ENCODE measurements around the gene TOP1. TPM values are rescaled to one million over a fixed set of nuclear protein-coding genes. Genes with fewer than 3 reads are reported as not detected.

The TOP1 gene
- total RNA-seq, 1 experiment from 2014 or later: 81.8 TPM

DNA sequence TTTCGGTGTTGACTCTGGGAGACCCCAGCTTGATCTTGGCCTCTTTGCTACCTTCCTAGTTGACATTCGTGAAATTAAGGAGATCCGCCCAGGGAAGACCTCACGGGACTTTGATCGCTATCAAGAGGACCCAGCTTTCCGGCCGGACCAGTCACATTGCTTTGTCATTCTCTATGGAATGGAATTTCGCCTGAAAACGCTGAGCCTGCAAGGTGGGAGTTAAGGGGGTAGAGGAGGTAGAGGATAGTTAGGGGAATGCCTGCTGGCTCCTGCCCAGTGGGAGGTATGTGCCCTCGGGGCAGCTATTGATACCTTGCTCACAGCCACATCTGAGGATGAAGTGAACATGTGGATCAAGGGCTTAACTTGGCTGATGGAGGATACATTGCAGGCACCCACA is 130.9 kb downstream of the TOP1 start (continued):
- TF ChIP-seq, protein P1, sequence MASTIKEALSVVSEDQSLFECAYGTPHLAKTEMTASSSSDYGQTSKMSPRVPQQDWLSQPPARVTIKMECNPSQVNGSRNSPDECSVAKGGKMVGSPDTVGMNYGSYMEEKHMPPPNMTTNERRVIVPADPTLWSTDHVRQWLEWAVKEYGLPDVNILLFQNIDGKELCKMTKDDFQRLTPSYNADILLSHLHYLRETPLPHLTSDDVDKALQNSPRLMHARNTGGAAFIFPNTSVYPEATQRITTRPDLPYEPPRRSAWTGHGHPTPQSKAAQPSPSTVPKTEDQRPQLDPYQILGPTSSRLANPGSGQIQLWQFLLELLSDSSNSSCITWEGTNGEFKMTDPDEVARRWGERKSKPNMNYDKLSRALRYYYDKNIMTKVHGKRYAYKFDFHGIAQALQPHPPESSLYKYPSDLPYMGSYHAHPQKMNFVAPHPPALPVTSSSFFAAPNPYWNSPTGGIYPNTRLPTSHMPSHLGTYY (CRISPR knock-in tag; IDR thresholded peaks at IDR 0.05): no peak
- TF ChIP-seq TEAD1 (CRISPR knock-in tag; IDR thresholded peaks at IDR 0.05) (no peak), SP1 (CRISPR knock-in tag; conservative IDR thresholded peaks at IDR 0.05) (no peak), IRF2 (CRISPR knock-in tag; IDR thresholded peaks at IDR 0.05; ENCODE audit: borderline replicate concordance, low read depth) (no peak), OVOL2 (CRISPR knock-in tag; IDR thresholded peaks at IDR 0.05; ENCODE audit: borderline replicate concordance) (no peak), MYBL2 (CRISPR knock-in tag; IDR thresholded peaks at IDR 0.05) (no peak), ZNF138 (CRISPR knock-in tag; conservative IDR thresholded peaks at IDR 0.05) (no peak), NFATC4 (CRISPR knock-in tag; IDR thresholded peaks at IDR 0.05) (no peak)
- TF ChIP-seq, protein P2, sequence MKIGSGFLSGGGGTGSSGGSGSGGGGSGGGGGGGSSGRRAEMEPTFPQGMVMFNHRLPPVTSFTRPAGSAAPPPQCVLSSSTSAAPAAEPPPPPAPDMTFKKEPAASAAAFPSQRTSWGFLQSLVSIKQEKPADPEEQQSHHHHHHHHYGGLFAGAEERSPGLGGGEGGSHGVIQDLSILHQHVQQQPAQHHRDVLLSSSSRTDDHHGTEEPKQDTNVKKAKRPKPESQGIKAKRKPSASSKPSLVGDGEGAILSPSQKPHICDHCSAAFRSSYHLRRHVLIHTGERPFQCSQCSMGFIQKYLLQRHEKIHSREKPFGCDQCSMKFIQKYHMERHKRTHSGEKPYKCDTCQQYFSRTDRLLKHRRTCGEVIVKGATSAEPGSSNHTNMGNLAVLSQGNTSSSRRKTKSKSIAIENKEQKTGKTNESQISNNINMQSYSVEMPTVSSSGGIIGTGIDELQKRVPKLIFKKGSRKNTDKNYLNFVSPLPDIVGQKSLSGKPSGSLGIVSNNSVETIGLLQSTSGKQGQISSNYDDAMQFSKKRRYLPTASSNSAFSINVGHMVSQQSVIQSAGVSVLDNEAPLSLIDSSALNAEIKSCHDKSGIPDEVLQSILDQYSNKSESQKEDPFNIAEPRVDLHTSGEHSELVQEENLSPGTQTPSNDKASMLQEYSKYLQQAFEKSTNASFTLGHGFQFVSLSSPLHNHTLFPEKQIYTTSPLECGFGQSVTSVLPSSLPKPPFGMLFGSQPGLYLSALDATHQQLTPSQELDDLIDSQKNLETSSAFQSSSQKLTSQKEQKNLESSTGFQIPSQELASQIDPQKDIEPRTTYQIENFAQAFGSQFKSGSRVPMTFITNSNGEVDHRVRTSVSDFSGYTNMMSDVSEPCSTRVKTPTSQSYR (CRISPR knock-in tag; IDR thresholded peaks at IDR 0.05): no peak
- TF ChIP-seq, protein P3, sequence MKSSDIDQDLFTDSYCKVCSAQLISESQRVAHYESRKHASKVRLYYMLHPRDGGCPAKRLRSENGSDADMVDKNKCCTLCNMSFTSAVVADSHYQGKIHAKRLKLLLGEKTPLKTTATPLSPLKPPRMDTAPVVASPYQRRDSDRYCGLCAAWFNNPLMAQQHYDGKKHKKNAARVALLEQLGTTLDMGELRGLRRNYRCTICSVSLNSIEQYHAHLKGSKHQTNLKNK (CRISPR knock-in tag; IDR thresholded peaks at IDR 0.05): no peak

DNA sequence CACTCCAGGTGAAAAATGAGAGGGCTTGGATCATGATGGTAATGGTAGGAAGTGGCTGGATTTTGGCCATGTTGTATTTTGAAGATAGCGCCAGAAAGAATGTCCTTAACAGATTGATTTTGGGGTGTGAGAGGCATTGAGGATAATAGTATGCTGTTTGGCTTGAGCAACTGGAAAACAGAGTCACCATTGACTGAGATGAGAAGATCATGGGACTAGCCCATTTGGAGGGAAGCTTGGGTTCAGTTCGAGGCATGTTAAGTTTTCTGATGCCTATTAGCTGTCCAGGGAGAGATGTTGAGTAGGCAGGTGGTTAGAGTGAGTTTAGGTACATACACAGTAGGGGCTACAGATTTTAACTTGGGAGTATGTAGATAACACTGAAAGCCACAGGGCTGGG is 132.1 kb downstream of the TOP1 start:
- CTCF ChIA-PET: interaction anchor here (1.2 to 2.1 kb wide), 2 partner anchors 12 to 25 kb away, joined by 4 to 8 read pairs; no protein-coding TSS in a partner anchor
- peaks cover 25% of the 10 kb centered on the region for H3K4me1 Mint-ChIP-seq
- H3K9me3 Mint-ChIP-seq: no peaks in the 10 kb centered on the region
- peak overlapping the region; percentile 9; the same call in 1 of the 2 replicates for H3K27ac Mint-ChIP-seq
- H3K4me3 Mint-ChIP-seq: no peak overlapping the region
- POLR2A ChIA-PET: no interaction called here
- no peaks in the 10 kb centered on the region for H3K27me3 Mint-ChIP-seq (ENCODE audit: low read depth)
- peaks cover 54% of the 10 kb centered on the region for H3K36me3 Mint-ChIP-seq
- TF ChIP-seq TP53 (CRISPR knock-in tag; IDR thresholded peaks at IDR 0.05) (no peak), TCF7 (CRISPR knock-in tag; IDR thresholded peaks at IDR 0.05; ENCODE audit: low read depth) (no peak)
- TF ChIP-seq, protein P4, sequence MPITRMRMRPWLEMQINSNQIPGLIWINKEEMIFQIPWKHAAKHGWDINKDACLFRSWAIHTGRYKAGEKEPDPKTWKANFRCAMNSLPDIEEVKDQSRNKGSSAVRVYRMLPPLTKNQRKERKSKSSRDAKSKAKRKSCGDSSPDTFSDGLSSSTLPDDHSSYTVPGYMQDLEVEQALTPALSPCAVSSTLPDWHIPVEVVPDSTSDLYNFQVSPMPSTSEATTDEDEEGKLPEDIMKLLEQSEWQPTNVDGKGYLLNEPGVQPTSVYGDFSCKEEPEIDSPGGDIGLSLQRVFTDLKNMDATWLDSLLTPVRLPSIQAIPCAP (CRISPR knock-in tag; IDR thresholded peaks at IDR 0.05): no peak
- TF ChIP-seq, protein P5, sequence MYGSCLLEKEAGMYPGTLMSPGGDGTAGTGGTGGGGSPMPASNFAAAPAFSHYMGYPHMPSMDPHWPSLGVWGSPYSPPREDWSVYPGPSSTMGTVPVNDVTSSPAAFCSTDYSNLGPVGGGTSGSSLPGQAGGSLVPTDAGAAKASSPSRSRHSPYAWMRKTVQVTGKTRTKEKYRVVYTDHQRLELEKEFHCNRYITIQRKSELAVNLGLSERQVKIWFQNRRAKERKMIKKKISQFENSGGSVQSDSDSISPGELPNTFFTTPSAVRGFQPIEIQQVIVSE (CRISPR knock-in tag; IDR thresholded peaks at IDR 0.05; ENCODE audit: borderline replicate concordance): no peak
- TF ChIP-seq, protein P6, sequence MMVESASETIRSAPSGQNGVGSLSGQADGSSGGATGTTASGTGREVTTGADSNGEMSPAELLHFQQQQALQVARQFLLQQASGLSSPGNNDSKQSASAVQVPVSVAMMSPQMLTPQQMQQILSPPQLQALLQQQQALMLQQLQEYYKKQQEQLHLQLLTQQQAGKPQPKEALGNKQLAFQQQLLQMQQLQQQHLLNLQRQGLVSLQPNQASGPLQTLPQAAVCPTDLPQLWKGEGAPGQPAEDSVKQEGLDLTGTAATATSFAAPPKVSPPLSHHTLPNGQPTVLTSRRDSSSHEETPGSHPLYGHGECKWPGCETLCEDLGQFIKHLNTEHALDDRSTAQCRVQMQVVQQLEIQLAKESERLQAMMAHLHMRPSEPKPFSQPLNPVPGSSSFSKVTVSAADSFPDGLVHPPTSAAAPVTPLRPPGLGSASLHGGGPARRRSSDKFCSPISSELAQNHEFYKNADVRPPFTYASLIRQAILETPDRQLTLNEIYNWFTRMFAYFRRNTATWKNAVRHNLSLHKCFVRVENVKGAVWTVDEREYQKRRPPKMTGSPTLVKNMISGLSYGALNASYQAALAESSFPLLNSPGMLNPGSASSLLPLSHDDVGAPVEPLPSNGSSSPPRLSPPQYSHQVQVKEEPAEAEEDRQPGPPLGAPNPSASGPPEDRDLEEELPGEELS (CRISPR knock-in tag; IDR thresholded peaks at IDR 0.05): no peak
- ATAC-seq (no peak), DNase-seq (ENCODE audit: low spot score) (no peak)

DNA sequence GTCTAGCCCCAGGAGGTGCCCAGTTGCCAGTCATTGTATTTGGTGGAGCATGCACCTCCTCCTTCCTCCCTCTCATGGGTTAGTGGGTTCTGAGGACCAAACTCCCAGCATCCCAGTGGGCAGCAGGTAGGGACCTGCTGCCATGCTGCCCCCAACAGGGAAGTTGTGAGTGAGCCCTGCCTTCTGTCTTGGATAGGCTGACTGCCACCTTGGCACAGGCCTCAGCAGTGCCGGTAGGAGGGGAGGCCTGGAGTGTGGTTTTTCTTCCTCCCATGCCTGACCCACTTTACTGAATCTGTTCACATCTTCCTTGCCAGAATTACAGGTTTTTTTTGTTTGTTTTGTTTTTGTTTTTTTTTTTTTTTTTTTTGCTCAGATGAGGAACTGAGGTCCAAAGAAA is 133.3 kb downstream of the TOP1 start:
- Mint-ChIP-seq H3K4me1 (peaks cover 17% of the 10 kb centered on the region), H3K27me3 (ENCODE audit: low read depth) (no peaks in the 10 kb centered on the region), H3K36me3 (peaks cover 65% of the 10 kb centered on the region), H3K27ac (no peak overlapping the region), H3K9me3 (no peaks in the 10 kb centered on the region), H3K4me3 (no peak overlapping the region)
- ChIA-PET CTCF (interaction anchor here (1.5 to 2.1 kb wide), 2 partner anchors 11 to 27 kb away, joined by 4 to 8 read pairs; no protein-coding TSS in a partner anchor), POLR2A (no interaction called here)
- no peak for DNase-seq (ENCODE audit: low spot score)
- ATAC-seq: 0 out of 2 replicates have a peak, but pooled peaks have one; percentile 35
- TF ChIP-seq KAT7 (CRISPR knock-in tag; IDR thresholded peaks at IDR 0.05; ENCODE audit: borderline replicate concordance): no peak
- TF ChIP-seq, protein P7, sequence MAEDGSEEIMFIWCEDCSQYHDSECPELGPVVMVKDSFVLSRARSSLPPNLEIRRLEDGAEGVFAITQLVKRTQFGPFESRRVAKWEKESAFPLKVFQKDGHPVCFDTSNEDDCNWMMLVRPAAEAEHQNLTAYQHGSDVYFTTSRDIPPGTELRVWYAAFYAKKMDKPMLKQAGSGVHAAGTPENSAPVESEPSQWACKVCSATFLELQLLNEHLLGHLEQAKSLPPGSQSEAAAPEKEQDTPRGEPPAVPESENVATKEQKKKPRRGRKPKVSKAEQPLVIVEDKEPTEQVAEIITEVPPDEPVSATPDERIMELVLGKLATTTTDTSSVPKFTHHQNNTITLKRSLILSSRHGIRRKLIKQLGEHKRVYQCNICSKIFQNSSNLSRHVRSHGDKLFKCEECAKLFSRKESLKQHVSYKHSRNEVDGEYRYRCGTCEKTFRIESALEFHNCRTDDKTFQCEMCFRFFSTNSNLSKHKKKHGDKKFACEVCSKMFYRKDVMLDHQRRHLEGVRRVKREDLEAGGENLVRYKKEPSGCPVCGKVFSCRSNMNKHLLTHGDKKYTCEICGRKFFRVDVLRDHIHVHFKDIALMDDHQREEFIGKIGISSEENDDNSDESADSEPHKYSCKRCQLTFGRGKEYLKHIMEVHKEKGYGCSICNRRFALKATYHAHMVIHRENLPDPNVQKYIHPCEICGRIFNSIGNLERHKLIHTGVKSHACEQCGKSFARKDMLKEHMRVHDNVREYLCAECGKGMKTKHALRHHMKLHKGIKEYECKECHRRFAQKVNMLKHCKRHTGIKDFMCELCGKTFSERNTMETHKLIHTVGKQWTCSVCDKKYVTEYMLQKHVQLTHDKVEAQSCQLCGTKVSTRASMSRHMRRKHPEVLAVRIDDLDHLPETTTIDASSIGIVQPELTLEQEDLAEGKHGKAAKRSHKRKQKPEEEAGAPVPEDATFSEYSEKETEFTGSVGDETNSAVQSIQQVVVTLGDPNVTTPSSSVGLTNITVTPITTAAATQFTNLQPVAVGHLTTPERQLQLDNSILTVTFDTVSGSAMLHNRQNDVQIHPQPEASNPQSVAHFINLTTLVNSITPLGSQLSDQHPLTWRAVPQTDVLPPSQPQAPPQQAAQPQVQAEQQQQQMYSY (CRISPR knock-in tag; IDR thresholded peaks at IDR 0.05): no peak

All from WTC11 (cell line).